ENCODE data around the gene SLC36A1. TPM values are rescaled to one million over a fixed set of nuclear protein-coding genes. Genes with fewer than 3 reads are reported as not detected.
"Not testable (repeated sequence)": the region's sequence is repeated elsewhere in the genome, so short reads cannot be mapped to it uniquely, and the experiment has no call there.

Gene SLC36A1
- polyA plus RNA-seq, 1 of the 3 experiments (the other 2 are of a cell fraction) = 4.1 TPM

DNA sequence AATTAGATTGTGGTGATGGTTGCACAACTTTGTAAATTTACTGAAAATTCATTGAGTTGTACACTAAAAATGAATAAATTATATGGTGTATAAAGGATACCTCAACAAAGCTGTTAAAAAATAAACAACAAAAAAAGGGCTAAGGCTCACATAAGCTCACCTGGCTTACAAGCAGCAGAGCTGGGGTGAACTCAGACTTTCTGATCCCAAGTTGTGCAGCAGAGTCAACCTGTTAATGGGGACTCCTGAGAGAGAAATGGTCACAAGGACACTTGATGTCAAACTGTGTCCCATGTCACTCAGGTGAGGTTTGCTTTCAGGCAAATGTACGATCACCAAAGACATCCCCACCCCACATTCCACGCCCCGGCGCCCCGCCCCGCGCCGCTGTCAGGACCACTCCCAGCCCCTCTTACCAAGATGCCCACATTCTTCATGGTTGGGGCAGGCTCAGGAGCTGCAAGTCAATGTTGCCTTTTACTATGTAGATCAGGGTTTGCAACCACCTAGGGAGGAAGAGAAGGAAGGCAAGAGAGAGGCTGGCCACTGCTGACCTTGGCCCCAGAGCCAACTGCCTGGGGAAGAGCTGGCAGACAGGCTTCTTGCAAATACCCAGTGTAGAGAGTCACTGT, 22.4 kb upstream of the SLC36A1 start:
- WGBS (ENCODE audit: low lambda C conversion rate) = 21% methylated on average over 8 of the region's 8 CpGs
- Histone ChIP-seq H3K9me3 (no peaks in the 10 kb centered on the region), H3K9ac (no peak overlapping the region), H3K4me3 (ENCODE audit: low read depth in 2 of 2, low read length in 1 of 2) (no peak overlapping the region), H3K4me1 (ENCODE audit: control insufficient read depth in 1 of 2, insufficient read depth in 2 of 2, low read depth in 1 of 2, low read length in 1 of 2) (no peaks in the 10 kb centered on the region), H3K9me2 (no peaks in the 10 kb centered on the region), H3K27me3 (ENCODE audit: insufficient read depth) (no peaks in the 10 kb centered on the region), H4K20me1 (ENCODE audit: insufficient read depth) (no peaks in the 10 kb centered on the region), H2AFZ (ENCODE audit: low read depth) (no peak overlapping the region), H3K79me2 (ENCODE audit: insufficient read depth) (no peaks in the 10 kb centered on the region), H3K4me2 (no peak overlapping the region), H3K36me3 (replicated peaks in 1 of 2; ENCODE audit: control insufficient read depth in 1 of 2, insufficient read depth in 2 of 2, low read length in 1 of 2) (no peaks in the 10 kb centered on the region), H3F3A (replicated peaks; ENCODE audit: insufficient read depth) (no peaks in the 10 kb centered on the region), H3K27ac (ENCODE audit: low read depth in 2 of 2, low read length in 1 of 2) (no peak overlapping the region)
- ChIA-PET CTCF (interaction anchor here (1.2 kb wide), 1 partner anchor 19 kb away, joined by 3 read pairs; no protein-coding TSS in a partner anchor), POLR2A (no interaction called here)
- no peak for DNase-seq
- TF ChIP-seq, protein P1, sequence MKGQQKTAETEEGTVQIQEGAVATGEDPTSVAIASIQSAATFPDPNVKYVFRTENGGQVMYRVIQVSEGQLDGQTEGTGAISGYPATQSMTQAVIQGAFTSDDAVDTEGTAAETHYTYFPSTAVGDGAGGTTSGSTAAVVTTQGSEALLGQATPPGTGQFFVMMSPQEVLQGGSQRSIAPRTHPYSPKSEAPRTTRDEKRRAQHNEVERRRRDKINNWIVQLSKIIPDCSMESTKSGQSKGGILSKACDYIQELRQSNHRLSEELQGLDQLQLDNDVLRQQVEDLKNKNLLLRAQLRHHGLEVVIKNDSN (IDR thresholded peaks at IDR 0.05; ENCODE audit: borderline replicate concordance, low read depth) = no peak
- TF ChIP-seq FOXM1 (IDR thresholded peaks at IDR 0.05; ENCODE audit: low read depth) (no peak), NRF1 (IDR thresholded peaks at IDR 0.05; ENCODE audit: low read depth, low read length) (no peak), YY1 (IDR thresholded peaks at IDR 0.05; ENCODE audit: low read depth) (no peak), SMC3 (IDR thresholded peaks at IDR 0.05; ENCODE audit: low read depth, low read length) (no peak), FOXJ3 (CRISPR knock-in tag; IDR thresholded peaks at IDR 0.05) (no peak), MEF2A (IDR thresholded peaks at IDR 0.05; ENCODE audit: borderline replicate concordance, low read depth) (no peak), RFX5 (IDR thresholded peaks at IDR 0.05; ENCODE audit: low read length) (no peak), RAD21 (IDR thresholded peaks at IDR 0.05; ENCODE audit: low read length) (no peak), TCF12 (IDR thresholded peaks at IDR 0.05) (no peak), RXRA (IDR thresholded peaks at IDR 0.05; ENCODE audit: borderline replicate concordance, low read depth) (no peak), RCOR1 (IDR thresholded peaks at IDR 0.05; ENCODE audit: low read length) (no peak), POLR2AphosphoS5 (IDR thresholded peaks at IDR 0.05; ENCODE audit: low read depth, low read length) (no peak), SIN3A (IDR thresholded peaks at IDR 0.05; ENCODE audit: borderline replicate concordance, low read depth, low read length) (no peak), TEAD4 (IDR thresholded peaks at IDR 0.05; ENCODE audit: borderline replicate concordance, insufficient read depth) (no peak), NFIC (IDR thresholded peaks at IDR 0.05; ENCODE audit: borderline replicate concordance) (no peak)
- TF ChIP-seq, protein P2, sequence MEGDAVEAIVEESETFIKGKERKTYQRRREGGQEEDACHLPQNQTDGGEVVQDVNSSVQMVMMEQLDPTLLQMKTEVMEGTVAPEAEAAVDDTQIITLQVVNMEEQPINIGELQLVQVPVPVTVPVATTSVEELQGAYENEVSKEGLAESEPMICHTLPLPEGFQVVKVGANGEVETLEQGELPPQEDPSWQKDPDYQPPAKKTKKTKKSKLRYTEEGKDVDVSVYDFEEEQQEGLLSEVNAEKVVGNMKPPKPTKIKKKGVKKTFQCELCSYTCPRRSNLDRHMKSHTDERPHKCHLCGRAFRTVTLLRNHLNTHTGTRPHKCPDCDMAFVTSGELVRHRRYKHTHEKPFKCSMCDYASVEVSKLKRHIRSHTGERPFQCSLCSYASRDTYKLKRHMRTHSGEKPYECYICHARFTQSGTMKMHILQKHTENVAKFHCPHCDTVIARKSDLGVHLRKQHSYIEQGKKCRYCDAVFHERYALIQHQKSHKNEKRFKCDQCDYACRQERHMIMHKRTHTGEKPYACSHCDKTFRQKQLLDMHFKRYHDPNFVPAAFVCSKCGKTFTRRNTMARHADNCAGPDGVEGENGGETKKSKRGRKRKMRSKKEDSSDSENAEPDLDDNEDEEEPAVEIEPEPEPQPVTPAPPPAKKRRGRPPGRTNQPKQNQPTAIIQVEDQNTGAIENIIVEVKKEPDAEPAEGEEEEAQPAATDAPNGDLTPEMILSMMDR (IDR thresholded peaks at IDR 0.05) = no peak
- TF ChIP-seq, protein P3, sequence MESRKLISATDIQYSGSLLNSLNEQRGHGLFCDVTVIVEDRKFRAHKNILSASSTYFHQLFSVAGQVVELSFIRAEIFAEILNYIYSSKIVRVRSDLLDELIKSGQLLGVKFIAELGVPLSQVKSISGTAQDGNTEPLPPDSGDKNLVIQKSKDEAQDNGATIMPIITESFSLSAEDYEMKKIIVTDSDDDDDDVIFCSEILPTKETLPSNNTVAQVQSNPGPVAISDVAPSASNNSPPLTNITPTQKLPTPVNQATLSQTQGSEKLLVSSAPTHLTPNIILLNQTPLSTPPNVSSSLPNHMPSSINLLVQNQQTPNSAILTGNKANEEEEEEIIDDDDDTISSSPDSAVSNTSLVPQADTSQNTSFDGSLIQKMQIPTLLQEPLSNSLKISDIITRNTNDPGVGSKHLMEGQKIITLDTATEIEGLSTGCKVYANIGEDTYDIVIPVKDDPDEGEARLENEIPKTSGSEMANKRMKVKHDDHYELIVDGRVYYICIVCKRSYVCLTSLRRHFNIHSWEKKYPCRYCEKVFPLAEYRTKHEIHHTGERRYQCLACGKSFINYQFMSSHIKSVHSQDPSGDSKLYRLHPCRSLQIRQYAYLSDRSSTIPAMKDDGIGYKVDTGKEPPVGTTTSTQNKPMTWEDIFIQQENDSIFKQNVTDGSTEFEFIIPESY (IDR thresholded peaks at IDR 0.05; ENCODE audit: borderline replicate concordance, low read depth) = no peak
- TF ChIP-seq, protein P4, sequence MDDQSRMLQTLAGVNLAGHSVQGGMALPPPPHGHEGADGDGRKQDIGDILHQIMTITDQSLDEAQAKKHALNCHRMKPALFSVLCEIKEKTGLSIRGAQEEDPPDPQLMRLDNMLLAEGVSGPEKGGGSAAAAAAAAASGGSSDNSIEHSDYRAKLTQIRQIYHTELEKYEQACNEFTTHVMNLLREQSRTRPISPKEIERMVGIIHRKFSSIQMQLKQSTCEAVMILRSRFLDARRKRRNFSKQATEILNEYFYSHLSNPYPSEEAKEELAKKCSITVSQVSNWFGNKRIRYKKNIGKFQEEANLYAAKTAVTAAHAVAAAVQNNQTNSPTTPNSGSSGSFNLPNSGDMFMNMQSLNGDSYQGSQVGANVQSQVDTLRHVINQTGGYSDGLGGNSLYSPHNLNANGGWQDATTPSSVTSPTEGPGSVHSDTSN (IDR thresholded peaks at IDR 0.05) = no peak

DNA sequence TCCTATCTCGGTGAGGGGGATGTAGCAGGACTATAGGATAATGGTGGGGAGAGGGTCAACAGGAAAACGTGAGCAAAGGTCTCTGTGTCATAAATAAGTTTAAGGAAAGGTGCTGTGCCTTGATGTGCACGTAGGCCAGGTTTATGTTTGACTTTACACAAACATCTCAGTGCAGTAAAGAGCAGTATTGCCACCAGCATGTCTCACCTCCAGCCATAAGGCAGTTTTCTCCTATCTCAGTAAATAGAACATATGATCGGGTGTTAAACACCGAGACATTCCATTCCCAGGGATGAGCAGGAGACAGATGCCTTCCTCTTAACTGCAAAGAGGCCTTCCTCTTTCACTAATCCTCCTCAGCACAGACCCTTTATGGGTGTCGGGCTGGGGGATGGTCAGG, 21.1 kb upstream of the SLC36A1 start:
- H2AFZ ChIP-seq (ENCODE audit: low read depth); H3K36me3 ChIP-seq (replicated peaks in 1 of 2; ENCODE audit: control insufficient read depth in 1 of 2, insufficient read depth in 2 of 2, low read length in 1 of 2); H3K9ac ChIP-seq; H3K4me2 ChIP-seq; DNase-seq; H3K9me2 ChIP-seq; H3K4me3 ChIP-seq (ENCODE audit: low read depth in 2 of 2, low read length in 1 of 2); H4K20me1 ChIP-seq (ENCODE audit: insufficient read depth); CTCF ChIA-PET; H3K27ac ChIP-seq (ENCODE audit: low read depth in 2 of 2, low read length in 1 of 2); H3K79me2 ChIP-seq (ENCODE audit: insufficient read depth); H3K4me1 ChIP-seq (ENCODE audit: control insufficient read depth in 1 of 2, insufficient read depth in 2 of 2, low read depth in 1 of 2, low read length in 1 of 2); H3F3A ChIP-seq (replicated peaks; ENCODE audit: insufficient read depth); H3K9me3 ChIP-seq; H3K27me3 ChIP-seq (ENCODE audit: insufficient read depth); POLR2A ChIA-PET: not testable (repeated sequence)
- WGBS (ENCODE audit: low lambda C conversion rate) = 29% methylated on average over 6 of the region's 6 CpGs
